Ectodermal cell (in vitro differentiated cells): Measurements from ENCODE around the gene CHRM4.

Experiments used
- H3K27ac ChIP-seq: 2 replicates; pipeline ENCODE4 v1.7.0; 2013; ENCODE audit warnings: mild to moderate bottlenecking, low read depth, low read length; ENCODE audit not compliant: insufficient read depth, poor library complexity, severe bottlenecking
- H3K27me3 ChIP-seq: 2 replicates; pipeline ENCODE4 v1.7.0; 2013; ENCODE audit warnings: mild to moderate bottlenecking, low read length; ENCODE audit not compliant: insufficient read depth, control insufficient read depth, poor library complexity, severe bottlenecking
- H3K36me3 ChIP-seq: one replicate; pipeline ENCODE4 v1.7.0; 2013; ENCODE audit warnings: low read length; ENCODE audit not compliant: control insufficient read depth, insufficient read depth
- H3K4me1 ChIP-seq: one replicate; pipeline ENCODE4 v1.7.0; 2013; ENCODE audit warnings: low read length; ENCODE audit not compliant: control insufficient read depth, insufficient read depth
- H3K4me3 ChIP-seq: 2 replicates; pipeline ENCODE4 v1.7.0; 2013; ENCODE audit warnings: low read depth, low read length, control low read depth; ENCODE audit not compliant: insufficient read depth
- H3K9me3 ChIP-seq: 2 replicates; pipeline ENCODE4 v1.7.0; 2013; ENCODE audit warnings: mild to moderate bottlenecking, low read length, moderate library complexity; ENCODE audit not compliant: control insufficient read depth
- WGBS, 2 experiments: methylation state at CpG; one replicate each; pipeline ENCODE4 v1.1.7; 2013; ENCODE audit warnings: missing lambda C conversion rate in 2 of 2; 5-methylcytosine and 5-hydroxymethylcytosine counted together

CHRM4 gene

DNA sequence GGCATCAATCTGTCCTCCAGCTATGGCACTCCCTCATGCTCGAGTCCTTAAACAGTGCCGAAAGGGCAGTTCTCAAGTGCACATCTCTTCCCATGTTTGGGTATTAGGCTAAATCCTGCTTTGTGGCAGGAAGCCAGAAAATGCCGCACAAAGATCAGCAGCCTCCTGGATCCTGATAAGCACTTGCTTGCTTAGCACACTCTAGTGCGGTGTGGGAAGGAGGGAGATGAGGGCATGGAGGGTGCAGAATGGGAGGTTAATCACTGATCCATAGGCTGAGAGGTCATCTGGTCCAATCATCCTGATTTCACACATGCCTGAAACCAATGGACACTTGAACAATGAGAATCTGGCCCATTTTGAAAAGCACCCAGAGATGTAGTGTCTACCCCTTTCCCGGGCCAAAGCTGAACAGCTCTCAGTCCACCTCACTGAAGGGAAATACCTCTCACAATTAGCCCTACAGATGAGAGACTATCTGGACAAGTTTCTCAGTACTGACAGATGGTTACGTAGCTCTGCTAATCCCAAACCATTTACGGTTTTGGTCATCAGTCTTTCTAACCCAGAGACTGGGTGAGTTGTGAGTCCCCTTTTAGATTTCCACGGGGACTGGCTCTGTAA, 29.8 kb upstream of the CHRM4 start:
- Histone ChIP-seq H3K27ac (no peak overlapping the region), H3K27me3 (no peaks in the 10 kb centered on the region), H3K9me3 (no peaks in the 10 kb centered on the region), H3K4me1 (peaks cover 20% of the 10 kb centered on the region), H3K36me3 (no peaks in the 10 kb centered on the region), H3K4me3 (no peak overlapping the region)
- WGBS, 2 experiments: 95% methylated on average over 8 of the region's 8 CpGs

DNA sequence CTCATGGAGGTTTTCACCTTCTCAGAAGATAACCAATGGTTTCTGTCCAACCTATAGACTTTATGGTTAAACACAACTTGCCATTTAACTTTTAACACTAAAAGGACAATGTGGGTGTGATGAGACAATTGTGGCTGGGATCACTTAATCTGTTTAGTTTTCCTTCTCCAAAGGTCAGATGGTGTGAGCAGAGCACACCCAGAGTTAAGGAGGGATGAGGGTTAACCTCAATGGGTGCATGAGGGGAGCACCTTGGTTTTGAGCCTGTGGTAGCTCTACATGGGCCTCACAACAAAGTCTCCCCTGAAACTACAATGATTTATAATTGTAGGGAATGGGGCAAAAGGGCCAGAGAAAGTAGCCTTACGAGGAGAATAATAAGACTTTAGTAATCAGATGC, 28.9 kb upstream of the CHRM4 start:
- no peaks in the 10 kb centered on the region for H3K9me3 ChIP-seq
- no peak overlapping the region for H3K4me3 ChIP-seq
- no peaks in the 10 kb centered on the region for H3K36me3 ChIP-seq
- 83 to 91% methylated on average over 1 of the region's 1 CpG for WGBS, 2 experiments
- H3K4me1 ChIP-seq: peaks cover 21% of the 10 kb centered on the region
- H3K27me3 ChIP-seq: no peaks in the 10 kb centered on the region
- H3K27ac ChIP-seq: no peak overlapping the region

DNA sequence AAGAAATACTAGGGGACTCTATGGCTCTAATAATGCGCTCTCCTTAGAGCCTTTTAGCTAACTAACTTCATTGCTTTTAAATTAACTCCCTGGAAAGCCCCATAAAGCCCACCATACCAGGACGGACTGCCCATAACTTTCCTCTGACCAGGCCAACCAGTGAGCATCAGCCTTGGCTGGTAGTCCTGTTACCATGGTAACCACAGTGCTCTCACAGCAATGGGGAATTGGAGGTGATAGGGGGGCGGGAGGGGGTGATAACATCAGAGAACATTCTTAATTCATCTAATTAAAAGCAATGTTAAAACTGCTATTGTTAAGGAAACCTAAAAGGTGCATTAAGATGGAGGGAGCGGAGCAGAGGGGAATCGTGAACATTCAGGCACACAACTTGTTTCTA, 27.2 kb upstream of the CHRM4 start:
- H3K27me3 ChIP-seq: no peaks in the 10 kb centered on the region
- 89 to 91% methylated on average over 4 to 5 of the region's 5 CpGs for WGBS, 2 experiments
- H3K4me3 ChIP-seq: no peak overlapping the region
- no peaks in the 10 kb centered on the region for H3K36me3 ChIP-seq
- peaks cover 27% of the 10 kb centered on the region for H3K4me1 ChIP-seq
- no peak overlapping the region for H3K27ac ChIP-seq
- H3K9me3 ChIP-seq: no peaks in the 10 kb centered on the region

DNA sequence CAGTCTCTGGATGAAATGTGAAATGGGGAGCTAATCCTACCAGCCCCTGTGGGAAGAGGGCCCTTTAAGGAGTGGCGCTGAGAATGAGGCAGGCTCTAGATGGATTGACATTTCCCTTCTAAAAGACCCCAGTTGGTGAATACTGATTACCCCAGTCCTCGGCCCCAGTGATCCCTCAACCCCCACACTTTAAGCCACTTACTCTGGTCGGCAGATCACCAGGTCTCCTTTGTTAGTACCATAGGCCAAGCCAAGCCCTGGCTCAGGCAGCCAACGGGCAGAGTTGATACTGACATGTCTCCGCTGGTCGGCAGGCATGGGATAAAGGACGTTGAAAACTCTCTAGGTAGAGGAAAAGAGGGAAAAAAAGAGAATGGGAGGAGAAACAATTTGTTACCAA, 26.1 kb upstream of the CHRM4 start:
- Histone ChIP-seq H3K4me3 (no peak overlapping the region), H3K27ac (peak overlapping the region; percentile 71), H3K4me1 (peaks cover 27% of the 10 kb centered on the region), H3K36me3 (no peaks in the 10 kb centered on the region), H3K27me3 (no peaks in the 10 kb centered on the region), H3K9me3 (no peaks in the 10 kb centered on the region)
- WGBS, 2 experiments: 12 to 22% methylated on average over 7 of the region's 7 CpGs

DNA sequence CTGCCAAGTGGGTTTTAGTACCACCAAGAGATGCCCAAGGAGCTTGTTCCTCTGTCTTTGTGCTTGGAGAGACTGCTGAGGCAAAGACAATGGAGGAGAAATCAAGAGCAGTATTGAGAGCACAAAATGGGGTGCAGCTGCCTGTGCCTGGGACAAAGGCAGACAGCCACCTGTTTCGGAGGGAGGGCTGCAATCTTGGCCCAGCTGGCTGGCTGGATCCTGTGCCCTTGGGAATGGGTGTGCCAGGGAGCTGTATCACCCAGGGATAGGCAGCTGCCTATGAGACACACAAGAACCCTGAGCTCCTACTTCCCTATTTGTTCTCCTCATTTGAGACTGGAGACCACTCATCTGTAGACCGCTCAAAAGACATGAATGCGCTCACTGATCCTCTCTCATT, 23.3 kb upstream of the CHRM4 start:
- Histone ChIP-seq H3K36me3 (no peaks in the 10 kb centered on the region), H3K9me3 (no peaks in the 10 kb centered on the region), H3K4me3 (no peak overlapping the region), H3K27me3 (no peaks in the 10 kb centered on the region), H3K27ac (no peak overlapping the region), H3K4me1 (peaks cover 27% of the 10 kb centered on the region)
- WGBS, 2 experiments: 61 to 62% methylated on average over 3 of the region's 3 CpGs

DNA sequence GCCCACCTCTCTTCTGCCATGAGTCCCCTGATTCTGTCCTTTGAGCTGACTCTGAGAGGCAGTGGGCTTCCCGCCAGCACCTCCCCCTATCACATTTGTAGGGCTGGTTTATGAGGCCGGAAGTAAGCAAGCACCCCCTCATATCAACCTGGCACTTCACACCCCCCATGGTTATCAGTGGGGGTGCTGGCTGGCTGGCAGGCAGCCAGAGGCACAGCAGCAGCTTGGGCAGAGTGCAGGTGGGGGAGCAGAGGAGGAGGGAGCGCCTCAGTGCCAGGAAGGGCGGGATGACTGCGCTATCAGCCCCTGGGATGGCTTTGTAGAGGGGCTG, 22.9 kb upstream of the CHRM4 start:
- Histone ChIP-seq H3K27me3 (no peaks in the 10 kb centered on the region), H3K4me3 (no peak overlapping the region), H3K36me3 (no peaks in the 10 kb centered on the region), H3K27ac (no peak overlapping the region), H3K9me3 (no peaks in the 10 kb centered on the region), H3K4me1 (peaks cover 27% of the 10 kb centered on the region)
- WGBS, 2 experiments: 90 to 96% methylated on average over 5 of the region's 5 CpGs

DNA sequence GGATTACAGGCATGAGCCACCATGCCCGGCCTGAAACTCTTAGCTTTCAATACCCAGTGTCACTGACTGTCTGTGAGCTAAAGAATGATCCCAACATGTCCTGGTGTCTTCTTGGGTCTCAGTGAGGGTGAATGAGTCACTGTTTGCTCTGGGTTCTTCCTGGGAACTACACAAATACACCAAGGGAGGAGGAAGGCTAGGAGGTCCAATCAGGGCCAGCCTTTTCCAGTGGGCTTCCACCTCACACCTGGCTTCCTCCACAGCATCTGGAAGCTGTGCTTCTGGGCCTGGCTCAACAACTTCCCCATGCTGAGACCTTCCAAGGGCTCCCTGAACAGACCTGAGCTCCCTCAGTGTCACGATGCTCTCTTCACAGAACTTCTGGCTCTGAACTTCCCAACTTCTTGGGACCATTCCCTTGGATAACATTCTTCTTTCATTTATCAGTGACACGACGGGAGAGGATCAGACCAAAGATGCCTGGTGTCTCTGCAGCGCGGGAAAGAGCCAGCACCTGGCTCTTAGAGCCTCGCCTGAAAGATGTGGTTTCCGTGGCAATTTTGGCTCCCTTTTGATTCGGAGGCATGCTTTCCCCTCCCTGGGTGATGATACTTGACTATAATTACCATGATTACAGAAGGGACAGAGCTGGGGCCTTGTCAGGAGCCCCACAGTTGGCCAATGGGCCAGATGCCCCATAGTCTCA, 22.3 kb upstream of the CHRM4 start:
- Histone ChIP-seq H3K4me1 (peaks cover 26% of the 10 kb centered on the region), H3K9me3 (no peaks in the 10 kb centered on the region), H3K36me3 (no peaks in the 10 kb centered on the region), H3K27me3 (no peaks in the 10 kb centered on the region), H3K27ac (no peak overlapping the region), H3K4me3 (no peak overlapping the region)
- WGBS, 2 experiments: 95 to 96% methylated on average over 9 of the region's 9 CpGs

DNA sequence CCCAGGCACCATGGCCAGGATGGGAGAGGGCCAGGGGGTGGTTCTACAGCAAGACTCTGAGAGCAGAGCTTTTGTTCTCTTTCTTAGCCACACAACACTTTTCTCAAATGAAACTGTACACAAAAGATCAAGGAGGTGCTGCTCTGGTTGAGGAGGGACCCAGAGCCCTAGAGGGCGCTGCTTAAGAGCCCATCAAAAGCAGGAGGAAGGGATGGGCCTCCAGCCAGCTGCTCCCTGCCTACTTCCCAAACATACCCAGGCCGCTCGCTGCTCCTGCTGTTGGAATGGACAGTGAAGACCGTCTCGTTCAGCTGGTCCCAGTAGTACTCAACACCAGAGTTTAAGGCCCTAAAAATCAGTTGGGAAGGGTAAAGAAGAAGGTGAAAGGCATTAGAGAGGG, 18.4 kb upstream of the CHRM4 start:
- Histone ChIP-seq H3K27me3 (no peaks in the 10 kb centered on the region), H3K9me3 (no peaks in the 10 kb centered on the region), H3K4me1 (peaks cover 9% of the 10 kb centered on the region), H3K27ac (peak overlapping the region; percentile 17), H3K36me3 (peaks cover 4% of the 10 kb centered on the region), H3K4me3 (no peak overlapping the region)
- 52 to 53% methylated on average over 5 of the region's 5 CpGs for WGBS, 2 experiments

DNA sequence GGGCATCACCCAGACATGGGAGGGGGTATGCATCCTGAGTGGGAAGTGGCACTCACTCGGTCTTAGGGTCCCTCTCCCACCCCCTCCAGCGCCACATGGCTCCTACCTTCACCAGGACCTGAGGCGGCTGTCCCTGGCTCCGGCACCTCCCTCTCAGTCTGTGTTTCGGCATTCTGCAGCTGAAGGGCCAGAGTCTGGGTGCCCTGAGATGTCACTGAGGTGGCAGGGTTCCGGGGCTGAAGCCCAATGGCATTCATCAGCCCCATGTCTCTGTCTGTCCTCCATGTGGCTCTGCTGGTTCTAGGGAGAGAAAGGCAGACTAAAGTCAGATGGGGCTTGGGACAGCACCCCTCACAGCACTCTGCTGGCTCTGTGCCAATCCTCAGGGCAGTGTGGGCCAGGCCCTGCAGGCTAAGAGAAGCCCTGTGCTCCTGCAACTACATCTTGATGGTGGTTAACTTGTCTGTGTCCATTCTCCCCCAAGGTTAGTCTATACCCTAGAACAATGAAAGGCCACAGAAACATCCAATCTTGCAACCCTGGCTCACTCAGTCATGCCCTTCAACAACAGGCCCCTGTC, 16.9 kb upstream of the CHRM4 start:
- no peak overlapping the region for H3K27ac ChIP-seq
- peaks cover 4% of the 10 kb centered on the region for H3K36me3 ChIP-seq
- 94 to 96% methylated on average over 6 of the region's 6 CpGs for WGBS, 2 experiments
- no peak overlapping the region for H3K4me3 ChIP-seq
- no peaks in the 10 kb centered on the region for H3K27me3 ChIP-seq
- peaks cover 4% of the 10 kb centered on the region for H3K4me1 ChIP-seq
- H3K9me3 ChIP-seq: no peaks in the 10 kb centered on the region

DNA sequence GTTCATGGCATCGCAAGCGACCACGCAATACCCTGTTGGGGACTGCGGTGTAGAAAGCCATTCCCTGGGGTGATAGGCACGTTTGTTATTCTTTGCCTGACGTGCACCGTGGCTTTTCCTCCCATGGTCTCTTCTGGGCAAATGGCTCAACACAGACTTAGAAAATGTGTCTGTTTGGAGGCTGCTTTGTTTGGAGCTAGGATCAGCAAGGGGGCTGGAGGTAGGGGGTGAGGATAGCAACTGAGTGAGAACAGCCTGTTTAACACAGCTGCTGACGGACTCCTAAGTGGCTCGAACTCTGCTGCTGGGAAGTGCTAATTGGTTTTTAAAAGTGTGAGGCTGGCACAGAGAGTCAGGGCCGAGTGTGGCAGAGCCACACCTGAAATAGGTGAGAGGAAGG, 16.1 kb upstream of the CHRM4 start:
- no peaks in the 10 kb centered on the region for H3K9me3 ChIP-seq
- 88 to 89% methylated on average over 10 of the region's 10 CpGs for WGBS, 2 experiments
- peaks cover 4% of the 10 kb centered on the region for H3K36me3 ChIP-seq
- H3K4me1 ChIP-seq: peaks cover 4% of the 10 kb centered on the region
- H3K27me3 ChIP-seq: no peaks in the 10 kb centered on the region
- no peak overlapping the region for H3K4me3 ChIP-seq
- H3K27ac ChIP-seq: peak overlapping the region; percentile 48
